ENCODE results near the gene TSTD1.
A peak's percentile ranks its signal among the peaks of the same experiment; 100 is the strongest.

The TSTD1 gene

GRCh38 chr1:160999376-160999775 is 39.4 kb downstream of the TSTD1 start:
- TF ChIP-seq, protein P1, sequence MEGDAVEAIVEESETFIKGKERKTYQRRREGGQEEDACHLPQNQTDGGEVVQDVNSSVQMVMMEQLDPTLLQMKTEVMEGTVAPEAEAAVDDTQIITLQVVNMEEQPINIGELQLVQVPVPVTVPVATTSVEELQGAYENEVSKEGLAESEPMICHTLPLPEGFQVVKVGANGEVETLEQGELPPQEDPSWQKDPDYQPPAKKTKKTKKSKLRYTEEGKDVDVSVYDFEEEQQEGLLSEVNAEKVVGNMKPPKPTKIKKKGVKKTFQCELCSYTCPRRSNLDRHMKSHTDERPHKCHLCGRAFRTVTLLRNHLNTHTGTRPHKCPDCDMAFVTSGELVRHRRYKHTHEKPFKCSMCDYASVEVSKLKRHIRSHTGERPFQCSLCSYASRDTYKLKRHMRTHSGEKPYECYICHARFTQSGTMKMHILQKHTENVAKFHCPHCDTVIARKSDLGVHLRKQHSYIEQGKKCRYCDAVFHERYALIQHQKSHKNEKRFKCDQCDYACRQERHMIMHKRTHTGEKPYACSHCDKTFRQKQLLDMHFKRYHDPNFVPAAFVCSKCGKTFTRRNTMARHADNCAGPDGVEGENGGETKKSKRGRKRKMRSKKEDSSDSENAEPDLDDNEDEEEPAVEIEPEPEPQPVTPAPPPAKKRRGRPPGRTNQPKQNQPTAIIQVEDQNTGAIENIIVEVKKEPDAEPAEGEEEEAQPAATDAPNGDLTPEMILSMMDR (IDR thresholded peaks at IDR 0.05; ENCODE audit: borderline replicate concordance, extremely low read depth, low read length, poor library complexity, severe bottlenecking): no peak
- no peak for TF ChIP-seq EZH2 (IDR thresholded peaks at IDR 0.05; ENCODE audit: borderline replicate concordance, low read depth, low read length, severe bottlenecking)

GRCh38 chr1:160997323-160998038 is 41.3 kb downstream of the TSTD1 start:
- H3K4me1 ChIP-seq (ENCODE audit: insufficient read depth, low read length): no peaks in the 10 kb centered on the region
- DNase-seq (peak; percentile 58), ATAC-seq (ENCODE audit: insufficient read depth, low read depth) (peak; percentile 88)
- H3K27ac ChIP-seq (ENCODE audit: low read length): no peak overlapping the region
- H4K20me1 ChIP-seq (ENCODE audit: insufficient read depth, low read length): no peaks in the 10 kb centered on the region
- H3K36me3 ChIP-seq (ENCODE audit: insufficient read depth, low read length): peaks cover 8% of the 10 kb centered on the region; the same call in 1 of the 2 replicates
- no peaks in the 10 kb centered on the region for H3K9me3 ChIP-seq (ENCODE audit: insufficient read depth, low read length, severe bottlenecking)
- no peak overlapping the region for H3K4me2 ChIP-seq (ENCODE audit: insufficient read depth, low read length)
- H3K4me3 ChIP-seq (ENCODE audit: low read depth in 1 of 2, low read length in 2 of 2): no peak overlapping the region
- H3K79me2 ChIP-seq (ENCODE audit: insufficient read depth, low read length): no peaks in the 10 kb centered on the region
- H2AFZ ChIP-seq (ENCODE audit: low read depth, low read length): peak overlapping the region; percentile 60; the same call in 1 of the 2 replicates
- no peak overlapping the region for H3K9ac ChIP-seq (ENCODE audit: low read depth, low read length)
- no peak for TF ChIP-seq EZH2 (IDR thresholded peaks at IDR 0.05; ENCODE audit: borderline replicate concordance, low read depth, low read length, severe bottlenecking)
- TF ChIP-seq, protein P1 (IDR thresholded peaks at IDR 0.05; ENCODE audit: borderline replicate concordance, extremely low read depth, low read length, poor library complexity, severe bottlenecking): peak; percentile 71
- H3K27me3 ChIP-seq (ENCODE audit: insufficient read depth, low read length, poor library complexity): no peaks in the 10 kb centered on the region

More at GRCh38 chr1:160999376-160999775, 39.4 kb downstream of the TSTD1 start:
- DNase-seq (no peak), ATAC-seq (ENCODE audit: insufficient read depth, low read depth) (no peak; the same call in 2 of the 3 replicates)
- no peaks in the 10 kb centered on the region for H4K20me1 ChIP-seq (ENCODE audit: insufficient read depth, low read length)
- no peak overlapping the region for H3K4me2 ChIP-seq (ENCODE audit: insufficient read depth, low read length)
- H3K4me1 ChIP-seq (ENCODE audit: insufficient read depth, low read length): no peaks in the 10 kb centered on the region
- H3K27ac ChIP-seq (ENCODE audit: low read length): no peak overlapping the region
- H3K9ac ChIP-seq (ENCODE audit: low read depth, low read length): no peak overlapping the region
- H2AFZ ChIP-seq (ENCODE audit: low read depth, low read length): no peak overlapping the region
- no peaks in the 10 kb centered on the region for H3K79me2 ChIP-seq (ENCODE audit: insufficient read depth, low read length)
- no peak overlapping the region for H3K4me3 ChIP-seq (ENCODE audit: low read depth in 1 of 2, low read length in 2 of 2)
- H3K27me3 ChIP-seq (ENCODE audit: insufficient read depth, low read length, poor library complexity): no peaks in the 10 kb centered on the region
- no peaks in the 10 kb centered on the region for H3K9me3 ChIP-seq (ENCODE audit: insufficient read depth, low read length, severe bottlenecking)
- peaks cover 8% of the 10 kb centered on the region; the same call in 1 of the 2 replicates for H3K36me3 ChIP-seq (ENCODE audit: insufficient read depth, low read length)

DNA sequence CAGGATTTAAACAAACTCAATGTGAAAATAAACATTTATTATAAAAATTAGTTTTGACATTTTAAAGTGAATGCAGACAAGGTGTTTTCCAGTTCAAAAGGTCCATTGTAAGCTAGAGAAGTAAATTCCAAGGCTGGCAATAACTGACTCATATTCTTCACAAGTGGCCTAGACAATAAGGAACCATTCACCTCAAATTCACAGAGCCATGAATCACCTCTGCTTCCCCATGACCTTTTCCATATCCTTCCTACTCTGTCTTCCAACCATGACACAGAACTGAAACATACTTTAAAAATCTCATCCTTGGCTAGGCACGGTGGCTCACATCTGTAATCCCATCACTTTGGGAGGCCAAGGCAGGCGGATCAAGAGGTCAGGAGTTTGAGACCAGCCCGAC is 42.6 kb downstream of the TSTD1 start:
- Histone ChIP-seq H3K27me3 (ENCODE audit: insufficient read depth, low read length, poor library complexity) (no peaks in the 10 kb centered on the region), H3K9me3 (ENCODE audit: insufficient read depth, low read length, severe bottlenecking) (no peaks in the 10 kb centered on the region), H4K20me1 (ENCODE audit: insufficient read depth, low read length) (no peaks in the 10 kb centered on the region), H3K4me3 (ENCODE audit: low read depth in 1 of 2, low read length in 2 of 2) (no peak overlapping the region), H3K36me3 (ENCODE audit: insufficient read depth, low read length) (peaks cover 8% of the 10 kb centered on the region; the same call in 1 of the 2 replicates), H3K4me1 (ENCODE audit: insufficient read depth, low read length) (no peaks in the 10 kb centered on the region), H3K9ac (ENCODE audit: low read depth, low read length) (no peak overlapping the region), H3K27ac (ENCODE audit: low read length) (no peak overlapping the region), H2AFZ (ENCODE audit: low read depth, low read length) (no peak overlapping the region), H3K4me2 (ENCODE audit: insufficient read depth, low read length) (no peak overlapping the region), H3K79me2 (ENCODE audit: insufficient read depth, low read length) (no peaks in the 10 kb centered on the region)
- ATAC-seq (ENCODE audit: insufficient read depth, low read depth) (no peak), DNase-seq (no peak)
- no peak for TF ChIP-seq EZH2 (IDR thresholded peaks at IDR 0.05; ENCODE audit: borderline replicate concordance, low read depth, low read length, severe bottlenecking)
- TF ChIP-seq, protein P1 (IDR thresholded peaks at IDR 0.05; ENCODE audit: borderline replicate concordance, extremely low read depth, low read length, poor library complexity, severe bottlenecking): no peak

All from DND-41 (cell line).